Keratinocyte (primary cell): ENCODE results near the gene YAF2.

Source experiments
- EZH2 ChIP-seq: IDR thresholded peaks from one replicate; pipeline ENCODE4 v1.6.1; 2012; ENCODE audit warnings: inconsistent platforms, mild to moderate bottlenecking, low read length, moderate library complexity
- TF ChIP-seq, protein P1 (sequence below), 3 experiments: IDR thresholded peaks in 1 of 3; conservative IDR thresholded peaks in 1 of 3; optimal IDR thresholded peaks in 1 of 3; 2 replicates in 2 of 3; 3 replicates in 1 of 3; pipeline versions ENCODE3 to v1.5.1; 2011; ENCODE audit warnings: low read length in 3 of 3, mild to moderate bottlenecking in 3 of 3, moderate library complexity in 2 of 3, control low read depth in 1 of 3, inconsistent platforms in 1 of 3; ENCODE audit not compliant: insufficient read depth in 2 of 3; ENCODE audit errors: extremely low read depth in 1 of 3

DNA sequence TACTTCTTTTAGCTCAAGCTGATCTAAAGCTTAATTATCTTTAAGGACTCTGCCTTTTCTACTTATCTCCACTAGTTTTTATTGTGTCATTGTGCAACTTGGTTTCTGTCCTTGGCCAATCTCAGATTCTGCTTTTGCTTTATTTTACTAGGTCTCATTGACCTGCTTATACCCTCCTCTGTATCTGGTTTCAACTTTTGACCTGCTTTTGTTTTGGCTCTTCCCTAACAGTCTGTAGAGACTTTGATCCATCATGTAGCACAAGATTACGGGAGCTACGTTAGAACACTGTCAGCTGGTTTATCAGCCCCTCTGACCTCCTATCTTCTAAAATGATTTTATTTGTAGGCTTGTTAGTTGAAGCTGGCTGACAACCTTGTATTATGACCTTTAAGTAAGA, 44.2 kb upstream of the YAF2 start:
- TF ChIP-seq, protein P1, sequence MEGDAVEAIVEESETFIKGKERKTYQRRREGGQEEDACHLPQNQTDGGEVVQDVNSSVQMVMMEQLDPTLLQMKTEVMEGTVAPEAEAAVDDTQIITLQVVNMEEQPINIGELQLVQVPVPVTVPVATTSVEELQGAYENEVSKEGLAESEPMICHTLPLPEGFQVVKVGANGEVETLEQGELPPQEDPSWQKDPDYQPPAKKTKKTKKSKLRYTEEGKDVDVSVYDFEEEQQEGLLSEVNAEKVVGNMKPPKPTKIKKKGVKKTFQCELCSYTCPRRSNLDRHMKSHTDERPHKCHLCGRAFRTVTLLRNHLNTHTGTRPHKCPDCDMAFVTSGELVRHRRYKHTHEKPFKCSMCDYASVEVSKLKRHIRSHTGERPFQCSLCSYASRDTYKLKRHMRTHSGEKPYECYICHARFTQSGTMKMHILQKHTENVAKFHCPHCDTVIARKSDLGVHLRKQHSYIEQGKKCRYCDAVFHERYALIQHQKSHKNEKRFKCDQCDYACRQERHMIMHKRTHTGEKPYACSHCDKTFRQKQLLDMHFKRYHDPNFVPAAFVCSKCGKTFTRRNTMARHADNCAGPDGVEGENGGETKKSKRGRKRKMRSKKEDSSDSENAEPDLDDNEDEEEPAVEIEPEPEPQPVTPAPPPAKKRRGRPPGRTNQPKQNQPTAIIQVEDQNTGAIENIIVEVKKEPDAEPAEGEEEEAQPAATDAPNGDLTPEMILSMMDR (optimal IDR thresholded peaks at IDR 0.05 in 1 of 3, IDR thresholded peaks at IDR 0.05 in 1 of 3, conservative IDR thresholded peaks at IDR 0.05 in 1 of 3; ENCODE audit: extremely low read depth in 1 of 3, insufficient read depth in 2 of 3, low read length in 3 of 3) = no peak
- TF ChIP-seq EZH2 = no peak
